WTC11 (cell line): ENCODE data around the gene TIMP2.

Source experiments
- FOXK1 ChIP-seq: sonication (generic); formaldehyde crosslinking; IDR thresholded peaks from 2 replicates; pipeline ENCODE4 v1.8.0; 2022; ENCODE audit warnings: mild to moderate bottlenecking, moderate library complexity, missing genetic modification reagents
- NR2C2 ChIP-seq: sonication (generic); formaldehyde crosslinking; IDR thresholded peaks from 2 replicates; pipeline ENCODE4 v1.8.0; 2022; ENCODE audit warnings: mild to moderate bottlenecking, missing genetic modification reagents
- ZNF121 ChIP-seq: sonication (generic); formaldehyde crosslinking; IDR thresholded peaks from 2 replicates; pipeline ENCODE4 v1.8.0; 2023; ENCODE audit warnings: missing genetic modification reagents
- TF ChIP-seq, protein P1 (sequence below): sonication (generic); formaldehyde crosslinking; conservative IDR thresholded peaks from 2 replicates; pipeline ENCODE4 v1.8.1; 2023; ENCODE audit warnings: mild to moderate bottlenecking, low read depth, missing genetic modification reagents, moderate library complexity
- TF ChIP-seq, protein P2 (sequence below): fragments of 200-600 bp; IDR thresholded peaks from 2 replicates; pipeline ENCODE4 v1.8.0; 2022; ENCODE audit warnings: antibody characterized with exemption

DNA sequence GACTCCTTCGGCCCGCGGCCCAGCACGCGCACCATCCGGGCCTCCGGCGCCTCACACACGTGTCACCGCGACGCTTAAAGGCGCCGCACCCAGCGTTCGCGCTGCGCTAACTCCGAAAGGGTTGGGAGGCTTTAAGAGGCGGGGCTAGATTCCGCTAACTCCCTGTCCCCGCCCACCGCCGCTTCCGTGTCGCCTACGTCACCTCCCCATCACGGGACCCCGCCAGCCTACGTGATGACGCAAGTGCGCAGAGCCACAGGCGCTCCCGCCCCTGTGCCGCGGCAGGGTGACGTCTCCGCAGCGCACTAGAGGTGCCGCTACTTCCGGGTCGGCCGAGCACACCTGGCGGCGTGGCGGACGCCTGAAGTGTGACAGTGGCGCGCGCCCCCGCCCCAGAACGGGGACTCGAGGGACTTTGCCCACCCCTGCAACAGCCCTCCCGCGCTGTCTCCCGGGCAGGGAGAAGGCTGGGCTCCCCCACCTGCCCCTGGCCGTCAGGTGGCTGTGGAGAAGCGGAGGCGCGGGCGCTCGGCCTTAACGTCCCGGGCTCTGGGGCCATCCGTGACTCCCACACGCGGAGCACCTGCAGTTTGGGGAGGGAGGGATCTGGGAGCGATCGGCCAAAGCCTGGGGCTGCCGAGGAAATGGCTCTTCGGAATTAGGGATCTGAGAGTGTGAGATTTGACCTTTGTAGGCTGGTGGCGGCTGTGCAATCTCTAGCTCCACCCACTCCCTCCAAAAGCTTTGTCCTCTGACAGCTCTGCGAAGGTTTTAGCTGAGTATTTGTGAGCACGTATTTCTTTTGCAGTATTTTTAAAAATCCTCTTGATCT, 84.2 kb downstream of the TIMP2 start, which contains the start of gene USP36:
- TF ChIP-seq FOXK1 (CRISPR knock-in tag) (peak; percentile 94; the same call in 1 of the 2 replicates), ZNF121 (CRISPR knock-in tag) (no peak), NR2C2 (CRISPR knock-in tag) (no peak)
- TF ChIP-seq, protein P1, sequence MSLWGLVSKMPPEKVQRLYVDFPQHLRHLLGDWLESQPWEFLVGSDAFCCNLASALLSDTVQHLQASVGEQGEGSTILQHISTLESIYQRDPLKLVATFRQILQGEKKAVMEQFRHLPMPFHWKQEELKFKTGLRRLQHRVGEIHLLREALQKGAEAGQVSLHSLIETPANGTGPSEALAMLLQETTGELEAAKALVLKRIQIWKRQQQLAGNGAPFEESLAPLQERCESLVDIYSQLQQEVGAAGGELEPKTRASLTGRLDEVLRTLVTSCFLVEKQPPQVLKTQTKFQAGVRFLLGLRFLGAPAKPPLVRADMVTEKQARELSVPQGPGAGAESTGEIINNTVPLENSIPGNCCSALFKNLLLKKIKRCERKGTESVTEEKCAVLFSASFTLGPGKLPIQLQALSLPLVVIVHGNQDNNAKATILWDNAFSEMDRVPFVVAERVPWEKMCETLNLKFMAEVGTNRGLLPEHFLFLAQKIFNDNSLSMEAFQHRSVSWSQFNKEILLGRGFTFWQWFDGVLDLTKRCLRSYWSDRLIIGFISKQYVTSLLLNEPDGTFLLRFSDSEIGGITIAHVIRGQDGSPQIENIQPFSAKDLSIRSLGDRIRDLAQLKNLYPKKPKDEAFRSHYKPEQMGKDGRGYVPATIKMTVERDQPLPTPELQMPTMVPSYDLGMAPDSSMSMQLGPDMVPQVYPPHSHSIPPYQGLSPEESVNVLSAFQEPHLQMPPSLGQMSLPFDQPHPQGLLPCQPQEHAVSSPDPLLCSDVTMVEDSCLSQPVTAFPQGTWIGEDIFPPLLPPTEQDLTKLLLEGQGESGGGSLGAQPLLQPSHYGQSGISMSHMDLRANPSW (CRISPR knock-in tag): no peak
- TF ChIP-seq, protein P2, sequence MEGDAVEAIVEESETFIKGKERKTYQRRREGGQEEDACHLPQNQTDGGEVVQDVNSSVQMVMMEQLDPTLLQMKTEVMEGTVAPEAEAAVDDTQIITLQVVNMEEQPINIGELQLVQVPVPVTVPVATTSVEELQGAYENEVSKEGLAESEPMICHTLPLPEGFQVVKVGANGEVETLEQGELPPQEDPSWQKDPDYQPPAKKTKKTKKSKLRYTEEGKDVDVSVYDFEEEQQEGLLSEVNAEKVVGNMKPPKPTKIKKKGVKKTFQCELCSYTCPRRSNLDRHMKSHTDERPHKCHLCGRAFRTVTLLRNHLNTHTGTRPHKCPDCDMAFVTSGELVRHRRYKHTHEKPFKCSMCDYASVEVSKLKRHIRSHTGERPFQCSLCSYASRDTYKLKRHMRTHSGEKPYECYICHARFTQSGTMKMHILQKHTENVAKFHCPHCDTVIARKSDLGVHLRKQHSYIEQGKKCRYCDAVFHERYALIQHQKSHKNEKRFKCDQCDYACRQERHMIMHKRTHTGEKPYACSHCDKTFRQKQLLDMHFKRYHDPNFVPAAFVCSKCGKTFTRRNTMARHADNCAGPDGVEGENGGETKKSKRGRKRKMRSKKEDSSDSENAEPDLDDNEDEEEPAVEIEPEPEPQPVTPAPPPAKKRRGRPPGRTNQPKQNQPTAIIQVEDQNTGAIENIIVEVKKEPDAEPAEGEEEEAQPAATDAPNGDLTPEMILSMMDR: no peak
